Nephron progenitor cell (in vitro differentiated cells): ENCODE results near the gene LDLRAD3.

Experiments used
- DNase-seq: peaks from one replicate; pipeline ENCODE4 v3.0.0; 2021
- H3K27ac Mint-ChIP-seq: 2 replicates; pipeline ENCODE4 v1.8.0; 2021; ENCODE audit warnings: mild to moderate bottlenecking, moderate library complexity, mixed read lengths
- H3K27me3 Mint-ChIP-seq: 2 replicates; pipeline ENCODE4 v1.8.0; 2021; ENCODE audit warnings: mild to moderate bottlenecking, low read depth, mixed read lengths; ENCODE audit not compliant: poor library complexity
- H3K36me3 Mint-ChIP-seq: 2 replicates; pipeline ENCODE4 v1.8.0; 2021; ENCODE audit warnings: low read depth, mixed read lengths
- H3K4me1 Mint-ChIP-seq: 2 replicates; pipeline ENCODE4 v1.8.0; 2021; ENCODE audit warnings: mixed read lengths
- H3K4me3 Mint-ChIP-seq: 2 replicates; pipeline ENCODE4 v1.8.0; 2021; ENCODE audit warnings: mild to moderate bottlenecking, moderate library complexity, mixed read lengths
- H3K9me3 Mint-ChIP-seq: 2 replicates; pipeline ENCODE4 v1.8.0; 2021; ENCODE audit warnings: mild to moderate bottlenecking, moderate library complexity, mixed read lengths
- CTCF ChIP-seq: fragments of 200-600 bp; sonication (generic); IDR thresholded peaks from 2 replicates; pipeline ENCODE4 v1.5.0; 2021; ENCODE audit warnings: antibody characterized with exemption

Gene LDLRAD3

DNA sequence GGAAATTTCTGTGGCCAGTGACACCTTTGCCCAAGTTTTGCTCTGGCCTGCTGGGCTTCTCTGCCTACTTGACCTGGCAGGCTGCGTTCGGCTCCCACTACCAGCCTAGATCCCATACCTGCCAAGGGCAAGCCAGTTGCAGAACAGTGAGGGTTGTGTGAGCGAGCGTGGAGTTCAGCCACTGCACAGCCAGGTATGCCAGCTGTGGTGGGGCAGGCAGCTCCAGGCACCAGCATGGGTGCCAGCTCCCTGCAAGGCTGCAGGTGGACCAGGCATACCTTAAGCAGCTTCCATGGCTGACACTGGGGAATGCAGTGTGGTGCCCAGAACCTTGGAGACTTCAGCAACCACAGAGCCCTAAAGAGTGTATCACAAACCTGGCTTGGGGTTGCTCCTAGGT lies 133.5 kb downstream of the LDLRAD3 start:
- Mint-ChIP-seq H3K4me3 (no peak overlapping the region), H3K4me1 (peaks cover 24% of the 10 kb centered on the region), H3K27ac (no peak overlapping the region), H3K9me3 (peaks cover 34% of the 10 kb centered on the region), H3K27me3 (no peaks in the 10 kb centered on the region), H3K36me3 (peaks cover 51% of the 10 kb centered on the region)
- no peak for TF ChIP-seq CTCF
- no peak for DNase-seq

DNA sequence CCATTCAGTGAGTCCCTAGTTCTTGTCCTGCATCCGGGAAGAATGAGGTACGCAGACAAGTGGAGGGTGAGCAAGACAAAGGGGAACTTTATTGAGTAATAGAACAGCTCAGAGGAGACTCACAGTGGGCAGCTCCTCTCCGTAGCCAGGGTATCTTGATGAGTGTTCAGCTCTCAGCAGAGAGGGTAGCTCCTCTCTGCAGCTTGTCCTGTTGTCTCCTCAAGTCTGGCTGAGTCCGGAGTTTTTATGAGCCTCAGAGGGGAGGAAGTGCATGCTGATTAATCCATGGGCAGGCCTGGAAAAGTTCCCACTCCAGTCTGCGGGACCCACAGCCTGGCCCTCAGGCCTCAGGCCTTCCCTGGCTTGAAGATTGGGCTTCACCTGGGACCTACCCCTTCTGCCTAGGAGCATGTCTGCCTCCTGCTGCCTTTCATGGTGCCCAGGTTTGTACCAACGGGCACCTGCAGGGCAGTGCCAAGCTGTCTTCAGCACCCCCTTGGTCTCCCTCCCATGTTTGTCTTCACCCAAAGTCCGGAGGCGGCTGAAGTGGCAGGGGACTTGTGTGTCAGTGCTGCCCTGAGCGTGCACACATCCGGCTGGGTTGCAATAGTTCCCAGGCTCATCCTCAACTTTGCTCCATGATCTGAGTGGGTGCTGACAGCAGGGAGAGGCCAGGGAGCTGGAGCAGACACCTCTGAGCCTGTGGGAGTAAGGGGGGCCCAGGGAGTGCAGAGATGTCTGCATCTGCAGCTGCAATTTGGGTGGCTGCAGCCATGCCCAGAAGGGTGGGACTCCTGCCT lies 134.2 kb downstream of the LDLRAD3 start:
- H3K4me3 Mint-ChIP-seq, result no peak overlapping the region
- no peak for TF ChIP-seq CTCF
- no peak for DNase-seq
- H3K27me3 Mint-ChIP-seq, result no peaks in the 10 kb centered on the region
- peaks cover 58% of the 10 kb centered on the region for H3K36me3 Mint-ChIP-seq
- H3K9me3 Mint-ChIP-seq, result peaks cover 34% of the 10 kb centered on the region
- H3K27ac Mint-ChIP-seq, result peak overlapping the region; percentile 40
- peaks cover 18% of the 10 kb centered on the region for H3K4me1 Mint-ChIP-seq

DNA sequence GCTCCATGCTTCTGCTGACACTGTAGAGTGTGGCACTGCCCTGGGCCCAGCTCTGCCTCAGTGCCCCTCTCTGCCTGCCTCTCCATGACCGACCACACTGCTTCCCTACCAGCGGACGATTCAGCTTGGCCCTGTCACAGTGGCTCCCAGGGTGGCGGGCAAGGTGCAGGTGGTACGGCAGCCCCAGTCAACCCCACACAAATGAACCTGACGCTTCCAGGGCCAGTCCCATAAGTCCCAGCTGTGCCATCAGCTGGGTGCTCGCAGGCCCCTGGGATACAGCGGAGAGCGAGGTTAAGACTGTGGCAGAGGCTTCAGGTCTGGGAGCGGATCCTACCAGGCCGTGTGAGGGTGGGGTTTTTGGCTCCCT lies 134.8 kb downstream of the LDLRAD3 start:
- Mint-ChIP-seq H3K27me3 (no peaks in the 10 kb centered on the region), H3K36me3 (peaks cover 64% of the 10 kb centered on the region), H3K9me3 (peaks cover 34% of the 10 kb centered on the region), H3K27ac (no peak overlapping the region), H3K4me1 (peaks cover 13% of the 10 kb centered on the region), H3K4me3 (no peak overlapping the region)
- TF ChIP-seq CTCF, result no peak
- no peak for DNase-seq

DNA sequence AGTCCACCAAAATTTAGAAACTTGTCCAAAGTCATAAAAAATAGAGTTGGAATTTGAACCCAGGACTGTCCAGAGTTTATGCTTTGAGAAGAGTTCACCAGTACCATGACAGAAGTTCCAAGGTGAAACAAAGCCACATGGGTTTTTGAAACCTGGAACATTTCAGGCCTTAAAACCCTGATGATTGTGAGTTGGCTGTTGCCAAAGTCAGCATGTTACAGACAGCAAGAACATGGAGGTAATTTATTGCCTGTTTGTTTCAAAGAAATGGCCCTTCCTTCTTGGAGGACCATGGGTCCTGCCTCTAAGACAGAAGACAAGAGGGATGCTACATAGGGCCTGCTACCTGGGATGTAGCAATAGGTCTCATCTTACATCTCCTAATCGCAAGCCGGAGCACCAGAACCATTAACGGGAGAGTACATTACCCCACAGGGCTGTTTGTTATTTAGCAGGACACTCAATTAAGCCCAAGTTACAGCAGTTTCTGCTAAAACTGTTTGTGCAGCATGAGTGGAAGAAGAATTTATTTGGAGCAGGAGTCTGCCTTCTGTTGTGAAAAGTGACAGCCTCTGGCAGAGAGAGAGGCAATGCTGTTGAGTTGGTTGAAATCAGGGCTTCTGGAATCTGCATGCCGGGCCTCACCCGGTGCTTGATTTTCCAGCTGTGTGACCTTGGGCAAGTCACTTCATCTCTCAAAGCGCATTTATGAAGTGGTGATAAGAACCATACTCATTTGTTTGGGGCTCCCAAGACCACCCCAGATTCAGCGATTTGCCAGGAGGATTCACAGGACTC lies 136.2 kb downstream of the LDLRAD3 start:
- peaks cover 63% of the 10 kb centered on the region for H3K36me3 Mint-ChIP-seq
- peak overlapping the region; percentile 49 for H3K27ac Mint-ChIP-seq
- peaks cover 7% of the 10 kb centered on the region for H3K4me1 Mint-ChIP-seq
- H3K27me3 Mint-ChIP-seq, result no peaks in the 10 kb centered on the region
- H3K4me3 Mint-ChIP-seq, result no peak overlapping the region
- H3K9me3 Mint-ChIP-seq, result peaks cover 27% of the 10 kb centered on the region
- DNase-seq, result no peak
- TF ChIP-seq CTCF, result no peak

DNA sequence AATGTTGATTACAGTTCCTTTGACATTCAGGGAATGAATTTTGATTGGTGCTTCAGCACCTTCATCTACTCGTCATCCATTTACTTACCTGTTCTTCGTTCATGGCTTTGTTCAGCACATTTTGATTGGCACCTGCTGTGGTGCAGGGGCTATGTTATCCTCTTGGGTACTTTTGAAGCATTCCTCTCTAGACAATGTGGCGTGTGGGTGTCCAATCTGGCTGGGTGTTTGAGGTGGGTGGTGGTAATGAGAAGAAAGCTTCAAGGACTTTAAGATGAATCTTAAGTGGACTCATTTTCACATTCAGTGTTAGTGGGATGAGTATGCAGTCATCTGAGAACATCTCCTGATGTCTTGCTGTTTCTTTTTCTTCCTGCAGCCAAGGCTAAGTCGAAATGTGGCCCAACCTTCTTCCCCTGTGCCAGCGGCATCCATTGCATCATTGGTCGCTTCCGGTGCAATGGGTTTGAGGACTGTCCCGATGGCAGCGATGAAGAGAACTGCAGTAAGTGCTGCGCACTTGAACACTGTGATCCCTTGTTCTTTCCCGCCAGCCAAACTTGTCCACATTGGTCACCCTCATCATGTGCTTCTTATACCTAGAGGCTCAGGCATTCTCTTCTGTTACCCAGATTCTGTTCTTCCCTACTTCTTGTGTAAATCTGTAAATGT lies 137.5 kb downstream of the LDLRAD3 start:
- Mint-ChIP-seq H3K9me3 (peaks cover 16% of the 10 kb centered on the region), H3K27ac (peak overlapping the region; percentile 0), H3K4me3 (no peak overlapping the region), H3K27me3 (no peaks in the 10 kb centered on the region), H3K36me3 (peaks cover 63% of the 10 kb centered on the region), H3K4me1 (peaks cover 7% of the 10 kb centered on the region)
- no peak for DNase-seq
- no peak for TF ChIP-seq CTCF
